Transverse colon (tissue), 4 donors: ENCODE data around the gene AR. TPM values are rescaled to one million over a fixed set of nuclear protein-coding genes. Genes with fewer than 3 reads are reported as not detected.

Source experiments
- DNase-seq: peaks from one replicate; pipeline ENCODE4 v3.0.0-alpha.2; 2019
- H3K27ac ChIP-seq, 4 donors: fragments of 200-600 bp; sonication (generic); 2 replicates each; pipeline ENCODE4 v1.5.1; 2016 to 2018; ENCODE audit warnings: inconsistent platforms in 4 of 4
- H3K27me3 ChIP-seq: fragments of 200-600 bp; sonication (generic); 2 replicates; pipeline ENCODE4 v1.5.1; 2017; ENCODE audit warnings: inconsistent platforms
- H3K36me3 ChIP-seq, 4 donors: fragments of 200-600 bp; sonication (generic); 2 replicates each; pipeline ENCODE4 v1.5.1; 2017 to 2019; ENCODE audit warnings: inconsistent platforms in 4 of 4
- H3K4me1 ChIP-seq, 4 donors: fragments of 200-600 bp; sonication (generic); 2 replicates each; pipeline ENCODE4 v1.5.1; 2017 to 2020; ENCODE audit warnings: inconsistent platforms in 4 of 4
- H3K4me3 ChIP-seq, 4 donors: fragments of 200-600 bp; sonication (generic); 1 replicate in 1 of 4; 2 replicates in 3 of 4; pipeline versions ENCODE4 v1.5.1 to v1.6.1; 2017 to 2019; ENCODE audit warnings: inconsistent platforms in 4 of 4
- H3K9me3 ChIP-seq, 2 donors: fragments of 200-600 bp; sonication (generic); 2 replicates each; pipeline ENCODE4 v1.5.1; 2017 to 2019; ENCODE audit warnings: inconsistent platforms in 2 of 2
- EP300 ChIP-seq: sonication (generic); formaldehyde crosslinking; IDR thresholded peaks from one replicate; pipeline ENCODE4 v1.6.1; 2017; ENCODE audit warnings: antibody characterized with exemption, low read depth
- POLR2A ChIP-seq: fragments of 450-650 bp; IDR thresholded peaks from one replicate; pipeline ENCODE4 v1.6.1; 2016; ENCODE audit warnings: antibody characterized with exemption, mild to moderate bottlenecking, moderate library complexity
- POLR2AphosphoS5 ChIP-seq, 3 donors: sonication (generic); formaldehyde crosslinking; IDR thresholded peaks; one replicate each; pipeline ENCODE4 v1.6.1; 2016; ENCODE audit warnings: antibody characterized with exemption in 3 of 3
- WGBS, 2 donors: methylation state at CpG; one replicate each; pipeline ENCODE4 v1.1.5; 2018; ENCODE audit warnings: low coverage in 1 of 2; 5-methylcytosine and 5-hydroxymethylcytosine counted together
- in situ Hi-C, 4 donors: fragments of 200-750 bp; cut with MboI; loops; one replicate each; pipeline versions ENCODE4 v1.15.0 to v1.15.1; 2017; ENCODE audit warnings: low sequenced_read_pairs in 3 of 4, low pct_ligation_motif_present in 1 of 4, low pct_unique_long_range_greater_than_20kb in 1 of 4
- intact Hi-C: fragments of 100-400 bp; cut with DNase I; formaldehyde crosslinking; loops from one replicate; pipeline ENCODE4 v1.15.1; 2023; ENCODE audit warnings: low total_unique reads
- total RNA-seq, 4 donors: library from RNA; depleted of rRNA; stranded (reverse); fragments of >200 nt; gene quantifications; one replicate each; pipeline ENCODE4 v1.1.0, GENCODE V29; 2016
- TF ChIP-seq, protein P1 (sequence below), 5 experiments: fragments of 200-600 bp in 3 of 5; fragments of 450-650 bp in 2 of 5; sonication (generic) in 3 of 5; IDR thresholded peaks; 1 replicate in 2 of 5; 2 replicates in 3 of 5; pipeline ENCODE4 v1.5.1; 2016 to 2017; ENCODE audit warnings: antibody characterized with exemption in 5 of 5, inconsistent platforms in 3 of 5, mild to moderate bottlenecking in 2 of 5, moderate library complexity in 1 of 5

AR gene
- total RNA-seq, 4 donors from 2014 or later = 1.1 to 2.4 (median 2.0) TPM

DNA sequence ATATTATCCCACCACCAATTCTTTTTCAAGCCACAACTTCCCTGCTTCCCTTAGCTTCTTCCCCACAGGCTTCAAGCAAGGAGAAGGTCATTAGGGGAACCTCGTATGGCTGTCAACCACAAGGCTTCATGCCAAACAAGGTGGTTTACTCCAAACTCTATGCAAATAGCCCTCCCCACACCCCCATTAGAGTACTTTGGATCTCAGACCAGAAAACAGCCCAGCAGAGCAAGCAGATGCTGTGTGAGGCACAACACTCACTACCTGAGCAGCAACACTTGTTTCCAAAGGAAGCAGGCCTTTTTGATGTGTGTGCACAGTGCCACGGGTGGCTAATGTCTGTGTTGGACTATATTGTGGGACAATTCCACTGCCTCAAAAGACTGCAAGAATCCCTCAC is 189.0 kb downstream of the AR start:
- in situ Hi-C loops (no loop called here), intact Hi-C loops (no loop called here)
- Histone ChIP-seq H3K36me3 (no peaks in the 10 kb centered on the region), H3K4me1 (no peaks in the 10 kb centered on the region), H3K27ac (no peak overlapping the region), H3K9me3 (no peaks in the 10 kb centered on the region), H3K27me3 (no peaks in the 10 kb centered on the region), H3K4me3 (no peak overlapping the region)
- TF ChIP-seq POLR2AphosphoS5 (IDR thresholded peaks at IDR 0.05) (no peak), EP300 (no peak), POLR2A (no peak)
- TF ChIP-seq, protein P1, sequence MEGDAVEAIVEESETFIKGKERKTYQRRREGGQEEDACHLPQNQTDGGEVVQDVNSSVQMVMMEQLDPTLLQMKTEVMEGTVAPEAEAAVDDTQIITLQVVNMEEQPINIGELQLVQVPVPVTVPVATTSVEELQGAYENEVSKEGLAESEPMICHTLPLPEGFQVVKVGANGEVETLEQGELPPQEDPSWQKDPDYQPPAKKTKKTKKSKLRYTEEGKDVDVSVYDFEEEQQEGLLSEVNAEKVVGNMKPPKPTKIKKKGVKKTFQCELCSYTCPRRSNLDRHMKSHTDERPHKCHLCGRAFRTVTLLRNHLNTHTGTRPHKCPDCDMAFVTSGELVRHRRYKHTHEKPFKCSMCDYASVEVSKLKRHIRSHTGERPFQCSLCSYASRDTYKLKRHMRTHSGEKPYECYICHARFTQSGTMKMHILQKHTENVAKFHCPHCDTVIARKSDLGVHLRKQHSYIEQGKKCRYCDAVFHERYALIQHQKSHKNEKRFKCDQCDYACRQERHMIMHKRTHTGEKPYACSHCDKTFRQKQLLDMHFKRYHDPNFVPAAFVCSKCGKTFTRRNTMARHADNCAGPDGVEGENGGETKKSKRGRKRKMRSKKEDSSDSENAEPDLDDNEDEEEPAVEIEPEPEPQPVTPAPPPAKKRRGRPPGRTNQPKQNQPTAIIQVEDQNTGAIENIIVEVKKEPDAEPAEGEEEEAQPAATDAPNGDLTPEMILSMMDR (IDR thresholded peaks at IDR 0.05) = no peak
- WGBS, 2 donors = 35% methylated on average over 2 of the region's 2 CpGs; no CpG with 5 or more reads in 1 of the 2 donors
- DNase-seq = no peak

DNA sequence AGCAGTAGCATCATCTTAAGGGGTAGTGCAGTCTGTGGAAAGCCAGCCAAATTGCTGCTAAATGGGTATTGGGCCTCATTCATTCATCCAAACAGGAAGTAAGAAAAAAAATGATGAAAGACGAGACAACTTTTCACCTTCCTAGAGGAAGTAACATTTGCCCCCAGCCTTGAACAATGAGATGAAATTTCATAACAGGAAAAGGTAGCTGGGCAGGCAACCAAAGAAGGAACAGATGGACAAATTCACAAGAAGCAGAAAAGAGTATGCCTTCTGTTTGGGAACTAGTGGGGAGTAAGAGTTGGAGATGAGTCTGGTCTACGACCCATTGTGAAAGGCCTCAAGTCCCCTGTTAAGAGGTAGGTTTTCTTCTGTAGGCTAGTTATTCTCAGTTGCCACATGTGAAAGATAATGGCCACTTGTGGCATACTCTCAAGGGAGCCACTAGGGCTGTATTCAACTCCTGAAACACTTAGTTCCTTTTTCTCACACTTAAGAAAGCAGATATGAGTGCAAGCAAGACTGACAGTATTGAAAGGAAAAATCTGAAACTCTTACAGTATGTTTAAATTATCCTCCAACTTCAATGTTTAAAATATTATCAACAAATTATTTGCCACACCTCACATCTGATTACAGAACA is 190.4 kb downstream of the AR start:
- Histone ChIP-seq H3K4me3 (no peak overlapping the region), H3K9me3 (no peaks in the 10 kb centered on the region), H3K27ac (no peak overlapping the region), H3K4me1 (no peaks in the 10 kb centered on the region), H3K36me3 (no peaks in the 10 kb centered on the region), H3K27me3 (no peaks in the 10 kb centered on the region)
- no peak for DNase-seq
- no peak for TF ChIP-seq POLR2A
- intact Hi-C loops (no loop called here), in situ Hi-C loops (no loop called here)
- 57% methylated on average over 2 of the region's 2 CpGs; no CpG with 5 or more reads in 1 of the 2 donors for WGBS, 2 donors

DNA sequence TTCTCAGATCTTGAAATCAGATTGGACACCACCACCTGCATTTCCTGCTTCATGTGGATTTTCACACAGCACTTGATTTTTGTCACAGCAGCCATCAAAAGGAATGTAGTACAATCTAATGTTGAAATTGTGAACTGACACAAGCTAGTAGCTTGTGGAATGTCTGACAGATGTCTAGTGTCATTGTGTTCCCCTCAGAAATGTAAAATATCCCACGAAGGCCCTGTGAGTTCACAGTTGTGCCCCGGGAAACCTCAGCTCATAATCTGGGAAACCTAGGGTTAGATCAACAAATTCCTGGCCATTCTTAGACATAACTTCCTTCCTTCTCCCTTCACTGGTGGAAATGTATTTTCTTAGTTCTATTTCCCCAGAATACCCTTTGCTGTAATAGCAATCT is 205.7 kb downstream of the AR start:
- Histone ChIP-seq H3K36me3 (no peaks in the 10 kb centered on the region), H3K27ac (no peak overlapping the region), H3K9me3 (no peaks in the 10 kb centered on the region), H3K27me3 (no peaks in the 10 kb centered on the region), H3K4me3 (no peak overlapping the region), H3K4me1 (no peaks in the 10 kb centered on the region)
- in situ Hi-C loops = no loop called here
- intact Hi-C loops = no loop called here
- no peak for DNase-seq
- TF ChIP-seq POLR2AphosphoS5 (IDR thresholded peaks at IDR 0.05) = no peak
- TF ChIP-seq EP300 = no peak
- TF ChIP-seq, protein P1 (IDR thresholded peaks at IDR 0.05) = no peak
- no peak for TF ChIP-seq POLR2A
- 0 to 65% methylated on average over 1 to 2 of the region's 2 CpGs for WGBS, 2 donors

DNA sequence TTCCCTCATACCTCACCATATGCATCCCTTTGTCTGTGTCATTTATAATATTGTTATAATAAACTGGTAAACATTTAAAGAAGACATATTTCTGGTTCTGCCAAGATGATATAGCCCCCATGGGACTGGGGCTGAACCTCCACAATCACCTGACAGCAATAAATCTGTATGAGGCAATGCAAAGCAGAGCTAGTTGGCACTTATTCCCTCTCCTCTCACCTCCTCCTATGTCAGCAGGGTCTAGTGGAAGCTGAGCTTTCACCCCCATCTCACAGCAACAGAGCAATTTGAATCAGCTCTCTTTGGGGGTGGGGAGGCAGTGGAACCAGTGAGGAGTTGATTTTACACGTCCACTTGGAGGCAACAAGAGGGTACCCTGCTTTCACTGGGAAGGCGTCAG is 206.9 kb downstream of the AR start:
- Histone ChIP-seq H3K27ac (no peak overlapping the region), H3K36me3 (no peaks in the 10 kb centered on the region), H3K9me3 (no peaks in the 10 kb centered on the region), H3K4me3 (no peak overlapping the region), H3K27me3 (no peaks in the 10 kb centered on the region), H3K4me1 (no peaks in the 10 kb centered on the region)
- WGBS, 2 donors = 46% methylated on average over 2 of the region's 2 CpGs; no CpG with 5 or more reads in 1 of the 2 donors
- no peak for TF ChIP-seq POLR2A
- TF ChIP-seq, protein P1 (IDR thresholded peaks at IDR 0.05) = no peak
- no peak for TF ChIP-seq EP300
- no peak for TF ChIP-seq POLR2AphosphoS5 (IDR thresholded peaks at IDR 0.05)
- DNase-seq = no peak
- in situ Hi-C loops (no loop called here), intact Hi-C loops (no loop called here)

DNA sequence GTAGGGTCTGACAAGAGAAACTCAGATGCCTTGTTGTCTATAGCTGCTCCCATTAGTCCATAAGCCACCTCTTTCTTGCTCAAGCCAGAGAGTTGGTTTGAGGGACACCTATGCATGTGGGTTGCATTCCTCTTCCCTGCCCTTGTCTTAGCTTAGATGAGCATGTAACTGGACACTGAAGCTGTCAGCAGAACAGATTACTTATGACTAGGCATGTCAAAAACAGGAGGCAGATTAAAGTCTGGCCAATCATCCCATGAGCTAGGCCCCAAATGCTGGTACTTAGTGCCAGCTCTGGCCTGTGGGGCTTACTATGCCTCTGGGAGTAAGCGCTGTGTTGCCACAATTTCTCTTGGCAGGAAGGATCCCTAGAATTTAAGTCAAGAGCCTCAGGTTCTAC is 215.2 kb downstream of the AR start:
- TF ChIP-seq POLR2AphosphoS5 (IDR thresholded peaks at IDR 0.05) (no peak), POLR2A (no peak)
- TF ChIP-seq, protein P1 (IDR thresholded peaks at IDR 0.05) = no peak
- Histone ChIP-seq H3K4me1 (no peaks in the 10 kb centered on the region), H3K27ac (no peak overlapping the region), H3K27me3 (no peaks in the 10 kb centered on the region), H3K4me3 (no peak overlapping the region), H3K9me3 (no peaks in the 10 kb centered on the region), H3K36me3 (no peaks in the 10 kb centered on the region)
- in situ Hi-C loops (no loop called here), intact Hi-C loops (no loop called here)
- WGBS, 2 donors = 93% methylated on average over 1 of the region's 1 CpG; no CpG with 5 or more reads in 1 of the 2 donors
- no peak for DNase-seq
